ENCODE measurements around the gene CTSA. TPM values are rescaled to one million over a fixed set of nuclear protein-coding genes. Genes with fewer than 3 reads are reported as not detected.
"Not testable (repeated sequence)": the region's sequence is repeated elsewhere in the genome, so short reads cannot be mapped to it uniquely, and the experiment has no call there.

CTSA gene
- total and polyA plus RNA-seq, 5 donors from 2014 or later: 104 to 190 (median 158) TPM

GRCh38 chr20:45872626-45873025 is 18.5 kb upstream of the CTSA start:
- no peak overlapping the region for H3K27ac Mint-ChIP-seq

GRCh38 chr20:45873409-45874103 is 17.6 kb upstream of the CTSA start:
- Mint-ChIP-seq H3K36me3 (no peaks in the 10 kb centered on the region), H3K4me1 (peaks cover 0 to 9% (median 1%) of the 10 kb centered on the region in 4 donors), H3K9me3 (no peaks in the 10 kb centered on the region), H3K27ac (no peak overlapping the region), H3K27me3 (no peaks in the 10 kb centered on the region), H3K4me3 (no peak overlapping the region)
- peaks cover 14% of the 10 kb centered on the region for H3K36me3 ChIP-seq (ENCODE audit: control insufficient read depth, insufficient read depth, low read length)
- no peak for ATAC-seq (ENCODE audit: low read depth in 2 of 2)
- H3K27me3 ChIP-seq (ENCODE audit: control insufficient read depth, insufficient read depth, low read length): no peaks in the 10 kb centered on the region
- H3K9me3 ChIP-seq (ENCODE audit: control insufficient read depth in 2 of 2, low read length in 2 of 2): no peaks in the 10 kb centered on the region
- no peak for DNase-seq
- H3K4me1 ChIP-seq (ENCODE audit: control insufficient read depth, insufficient read depth, low read length, poor library complexity, severe bottlenecking): no peaks in the 10 kb centered on the region
- no peak overlapping the region for H3K27ac ChIP-seq (ENCODE audit: insufficient read depth, low read length, poor library complexity, severe bottlenecking)
- H3K4me3 ChIP-seq (ENCODE audit: low read depth, low read length): no peak overlapping the region

More at GRCh38 chr20:45872626-45873025, 18.5 kb upstream of the CTSA start:
- no peaks in the 10 kb centered on the region for H3K27me3 Mint-ChIP-seq
- H3K9me3 Mint-ChIP-seq: no peaks in the 10 kb centered on the region
- ATAC-seq (ENCODE audit: low read depth in 2 of 2) (no peak), DNase-seq (no peak)
- no peaks in the 10 kb centered on the region for H3K4me1 ChIP-seq (ENCODE audit: control insufficient read depth, insufficient read depth, low read length, poor library complexity, severe bottlenecking)
- H3K4me3 ChIP-seq (ENCODE audit: low read depth, low read length): no peak overlapping the region
- H3K4me1 Mint-ChIP-seq: peaks cover 2 to 9% (median 6%) of the 10 kb centered on the region in 4 donors
- no peaks in the 10 kb centered on the region for H3K27me3 ChIP-seq (ENCODE audit: control insufficient read depth, insufficient read depth, low read length)
- H3K36me3 Mint-ChIP-seq: peaks cover 5% of the 10 kb centered on the region
- H3K9me3 ChIP-seq (ENCODE audit: control insufficient read depth in 2 of 2, low read length in 2 of 2): no peaks in the 10 kb centered on the region
- peaks cover 8% of the 10 kb centered on the region for H3K36me3 ChIP-seq (ENCODE audit: control insufficient read depth, insufficient read depth, low read length)
- no peak overlapping the region for H3K27ac ChIP-seq (ENCODE audit: insufficient read depth, low read length, poor library complexity, severe bottlenecking)
- H3K4me3 Mint-ChIP-seq: no peak overlapping the region

- H3K9me3 Mint-ChIP-seq; H3K27ac ChIP-seq (ENCODE audit: insufficient read depth, low read length, poor library complexity, severe bottlenecking); H3K27me3 Mint-ChIP-seq; ATAC-seq (ENCODE audit: low read depth in 2 of 2); H3K4me3 ChIP-seq (ENCODE audit: low read depth, low read length); H3K9me3 ChIP-seq (ENCODE audit: control insufficient read depth in 2 of 2, low read length in 2 of 2); H3K4me1 ChIP-seq (ENCODE audit: control insufficient read depth, insufficient read depth, low read length, poor library complexity, severe bottlenecking); DNase-seq; H3K4me3 Mint-ChIP-seq; H3K27ac Mint-ChIP-seq; H3K4me1 Mint-ChIP-seq; H3K36me3 Mint-ChIP-seq; H3K27me3 ChIP-seq (ENCODE audit: control insufficient read depth, insufficient read depth, low read length): not testable (repeated sequence)
- peaks cover 14% of the 10 kb centered on the region for H3K36me3 ChIP-seq (ENCODE audit: control insufficient read depth, insufficient read depth, low read length)
Measured at GRCh38 chr20:45874104-45874481, 17.0 kb upstream of the CTSA start.

GRCh38 chr20:45874576-45874975 is 16.6 kb upstream of the CTSA start:
- no peaks in the 10 kb centered on the region for H3K9me3 Mint-ChIP-seq
- no peaks in the 10 kb centered on the region for H3K36me3 Mint-ChIP-seq
- no peaks in the 10 kb centered on the region for H3K27me3 Mint-ChIP-seq
- no peak overlapping the region for H3K27ac Mint-ChIP-seq
- no peak overlapping the region for H3K4me3 Mint-ChIP-seq
- peaks cover 0 to 9% (median 1%) of the 10 kb centered on the region in 4 donors for H3K4me1 Mint-ChIP-seq
- no peak overlapping the region for H3K27ac ChIP-seq (ENCODE audit: insufficient read depth, low read length, poor library complexity, severe bottlenecking)
- no peaks in the 10 kb centered on the region for H3K4me1 ChIP-seq (ENCODE audit: control insufficient read depth, insufficient read depth, low read length, poor library complexity, severe bottlenecking)
- DNase-seq (no peak), ATAC-seq (ENCODE audit: low read depth in 2 of 2) (no peak)
- H3K4me3 ChIP-seq (ENCODE audit: low read depth, low read length): no peak overlapping the region
- H3K27me3 ChIP-seq (ENCODE audit: control insufficient read depth, insufficient read depth, low read length): no peaks in the 10 kb centered on the region
- peaks cover 14% of the 10 kb centered on the region for H3K36me3 ChIP-seq (ENCODE audit: control insufficient read depth, insufficient read depth, low read length)
- no peaks in the 10 kb centered on the region for H3K9me3 ChIP-seq (ENCODE audit: control insufficient read depth in 2 of 2, low read length in 2 of 2)

GRCh38 chr20:45878076-45878761 is 12.9 kb upstream of the CTSA start:
- H3K36me3 Mint-ChIP-seq: peaks cover 8% of the 10 kb centered on the region

GRCh38 chr20:45880988-45881788 is 9.9 kb upstream of the CTSA start, which contains the start of gene ZSWIM1:
Gene ZSWIM1 (plus strand): TSS chr20:45881227. CDS start chr20:45882593, 1,366 bp downstream.
- peaks cover 22 to 42% (median 27%) of the 10 kb centered on the region in 4 donors for H3K4me1 Mint-ChIP-seq
- peak within 1 kb of the TSS; percentile 99 for H3K4me3 ChIP-seq (ENCODE audit: low read depth, low read length)
- no peaks in the 10 kb centered on the region for H3K9me3 Mint-ChIP-seq
- peak; percentile 98 to 99 (median 99) for DNase-seq
- peak within 1 kb of the TSS; percentile 96 to 98 (median 97) for H3K27ac Mint-ChIP-seq
- H3K4me1 ChIP-seq (ENCODE audit: control insufficient read depth, insufficient read depth, low read length, poor library complexity, severe bottlenecking): peaks cover 35% of the 10 kb centered on the region
- peaks cover 13% of the 10 kb centered on the region for H3K36me3 Mint-ChIP-seq
- H3K27me3 Mint-ChIP-seq: no peaks in the 10 kb centered on the region
- no peaks in the 10 kb centered on the region for H3K9me3 ChIP-seq (ENCODE audit: control insufficient read depth in 2 of 2, low read length in 2 of 2)
- no peaks in the 10 kb centered on the region for H3K27me3 ChIP-seq (ENCODE audit: control insufficient read depth, insufficient read depth, low read length)
- peak within 1 kb of the TSS; percentile 87 to 95 (median 90) for H3K4me3 Mint-ChIP-seq
- H3K36me3 ChIP-seq (ENCODE audit: control insufficient read depth, insufficient read depth, low read length): peaks cover 29% of the 10 kb centered on the region
- peak within 1 kb of the TSS; percentile 81 for H3K27ac ChIP-seq (ENCODE audit: insufficient read depth, low read length, poor library complexity, severe bottlenecking)
- ATAC-seq (ENCODE audit: low read depth in 2 of 2): peak; percentile 97 to 98

More at GRCh38 chr20:45878076-45878761, 12.9 kb upstream of the CTSA start:
- no peak for ATAC-seq (ENCODE audit: low read depth in 2 of 2)
- peaks cover 17 to 24% (median 22%) of the 10 kb centered on the region in 4 donors for H3K4me1 Mint-ChIP-seq
- no peaks in the 10 kb centered on the region for H3K9me3 ChIP-seq (ENCODE audit: control insufficient read depth in 2 of 2, low read length in 2 of 2)
- H3K4me1 ChIP-seq (ENCODE audit: control insufficient read depth, insufficient read depth, low read length, poor library complexity, severe bottlenecking): peaks cover 13% of the 10 kb centered on the region
- no peaks in the 10 kb centered on the region for H3K27me3 ChIP-seq (ENCODE audit: control insufficient read depth, insufficient read depth, low read length)
- peaks cover 21% of the 10 kb centered on the region for H3K36me3 ChIP-seq (ENCODE audit: control insufficient read depth, insufficient read depth, low read length)
- H3K27me3 Mint-ChIP-seq: no peaks in the 10 kb centered on the region
- no peaks in the 10 kb centered on the region for H3K9me3 Mint-ChIP-seq
- no peak overlapping the region for H3K27ac ChIP-seq (ENCODE audit: insufficient read depth, low read length, poor library complexity, severe bottlenecking)
- H3K4me3 ChIP-seq (ENCODE audit: low read depth, low read length): no peak overlapping the region
- DNase-seq: no peak
- H3K4me3 Mint-ChIP-seq: no peak overlapping the region
- no peak overlapping the region for H3K27ac Mint-ChIP-seq

- peaks cover 15% of the 10 kb centered on the region for H3K36me3 Mint-ChIP-seq
- peaks cover 22 to 49% (median 28%) of the 10 kb centered on the region in 4 donors for H3K4me1 Mint-ChIP-seq
- no peak overlapping the region for H3K27ac Mint-ChIP-seq
- H3K9me3 ChIP-seq (ENCODE audit: control insufficient read depth in 2 of 2, low read length in 2 of 2): no peaks in the 10 kb centered on the region
- peak overlapping the region; percentile 77 to 87 (median 85) for H3K4me3 Mint-ChIP-seq
- no peak for DNase-seq
- no peaks in the 10 kb centered on the region for H3K27me3 Mint-ChIP-seq
- H3K4me1 ChIP-seq (ENCODE audit: control insufficient read depth, insufficient read depth, low read length, poor library complexity, severe bottlenecking): peaks cover 35% of the 10 kb centered on the region
- peak overlapping the region; percentile 34 for H3K4me3 ChIP-seq (ENCODE audit: low read depth, low read length)
- no peaks in the 10 kb centered on the region for H3K9me3 Mint-ChIP-seq
- no peak overlapping the region for H3K27ac ChIP-seq (ENCODE audit: insufficient read depth, low read length, poor library complexity, severe bottlenecking)
- peaks cover 22% of the 10 kb centered on the region for H3K36me3 ChIP-seq (ENCODE audit: control insufficient read depth, insufficient read depth, low read length)
- no peaks in the 10 kb centered on the region for H3K27me3 ChIP-seq (ENCODE audit: control insufficient read depth, insufficient read depth, low read length)
- no peak for ATAC-seq (ENCODE audit: low read depth in 2 of 2)
Measured at GRCh38 chr20:45882469-45883099, 8.6 kb upstream of the CTSA start.
